Mesothelial cell of epicardium (in vitro differentiated cells): ENCODE measurements around the gene PC. TPM values are rescaled to one million over a fixed set of nuclear protein-coding genes. Genes with fewer than 3 reads are reported as not detected.

Experiments
- DNase-seq, 2 experiments: peaks; one replicate each; pipeline ENCODE4 v3.0.0; 2021; ENCODE audit warnings: low spot score in 2 of 2; ENCODE audit not compliant: unreplicated experiment in 2 of 2
- H3K27ac Mint-ChIP-seq: 2 replicates; pipeline ENCODE4 v1.8.0; 2021; ENCODE audit warnings: mixed read lengths
- H3K27me3 Mint-ChIP-seq: 2 replicates; pipeline ENCODE4 v1.8.0; 2021; ENCODE audit warnings: low read depth, mixed read lengths
- H3K36me3 Mint-ChIP-seq: 2 replicates; pipeline ENCODE4 v1.8.0; 2021; ENCODE audit warnings: mixed read lengths
- H3K4me1 Mint-ChIP-seq: 2 replicates; pipeline ENCODE4 v1.8.0; 2021; ENCODE audit warnings: mixed read lengths
- H3K4me3 Mint-ChIP-seq: 2 replicates; pipeline ENCODE4 v1.8.0; 2021; ENCODE audit warnings: mild to moderate bottlenecking, moderate library complexity, mixed read lengths
- H3K9me3 Mint-ChIP-seq: 2 replicates; pipeline ENCODE4 v1.8.0; 2021; ENCODE audit warnings: mixed read lengths
- CTCF ChIP-seq: fragments of 200-600 bp; sonication (generic); IDR thresholded peaks from one replicate; pipeline ENCODE4 v1.5.0; 2021; ENCODE audit warnings: antibody characterized with exemption; ENCODE audit not compliant: unreplicated experiment
- total RNA-seq: library from RNA; stranded (reverse); gene quantifications from 3 replicates; pipeline ENCODE4 v1.2.1, GENCODE V29; 2021

The PC gene
- total RNA-seq, 1 donor from 2014 or later, result 9.5 TPM

GRCh38 chr11:66854231-66854661 is 103.9 kb downstream of the PC start:
- H3K36me3 Mint-ChIP-seq, result no peaks in the 10 kb centered on the region
- H3K4me1 Mint-ChIP-seq, result peaks cover 6% of the 10 kb centered on the region
- no peaks in the 10 kb centered on the region for H3K9me3 Mint-ChIP-seq
- TF ChIP-seq CTCF, result no peak
- H3K27me3 Mint-ChIP-seq, result no peaks in the 10 kb centered on the region
- no peak overlapping the region for H3K27ac Mint-ChIP-seq
- H3K4me3 Mint-ChIP-seq, result no peak overlapping the region
- DNase-seq, result no peak

DNA sequence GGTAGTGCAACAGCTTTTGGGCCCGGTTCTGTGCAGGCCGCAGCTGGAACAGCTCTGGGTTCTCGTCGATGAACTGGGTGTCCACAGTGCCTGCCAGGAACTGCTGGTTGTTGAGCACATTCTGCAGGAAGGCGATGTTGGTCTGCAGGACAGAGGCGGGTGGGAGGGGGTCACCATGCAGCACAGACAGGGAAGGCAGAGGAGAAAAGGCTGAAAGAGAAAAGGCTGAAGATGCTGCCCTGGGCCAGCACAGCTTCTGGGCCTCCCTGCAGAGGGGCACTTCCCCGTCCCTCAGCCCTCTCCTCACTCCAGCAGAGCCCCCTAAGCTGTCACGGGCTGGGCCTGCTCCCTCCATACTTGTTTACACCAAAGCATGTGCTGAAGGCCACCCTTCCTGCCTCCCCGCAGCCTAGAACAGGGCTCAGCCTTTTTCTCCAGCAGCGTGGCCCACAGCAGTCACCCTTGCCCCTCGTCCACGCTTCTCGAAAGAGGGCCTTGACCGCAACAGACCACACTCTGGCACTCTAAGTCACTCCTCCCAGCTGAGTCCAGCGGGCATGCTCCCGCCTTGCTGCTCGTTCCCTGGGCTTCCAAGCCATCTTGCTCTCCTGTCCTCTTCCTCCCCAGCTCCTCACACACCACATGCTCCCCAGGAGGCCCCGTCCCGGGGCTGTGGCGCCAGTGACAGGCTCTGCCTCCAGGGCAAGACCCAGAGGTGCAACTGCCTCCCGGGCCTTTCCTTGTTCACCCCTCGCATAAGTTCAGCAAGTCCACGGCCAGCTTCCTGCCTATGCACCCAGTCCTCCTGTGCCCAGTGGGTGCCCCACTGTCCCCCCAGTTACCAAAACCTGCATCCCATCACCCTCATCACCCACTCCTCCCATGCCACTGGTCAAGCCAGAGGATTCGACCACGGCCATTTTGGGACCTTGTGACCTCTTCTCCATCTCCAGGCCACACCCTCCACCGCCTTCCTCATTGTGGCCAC is 104.6 kb downstream of the PC start:
- no peak overlapping the region for H3K4me3 Mint-ChIP-seq
- no peak overlapping the region for H3K27ac Mint-ChIP-seq
- peaks cover 6% of the 10 kb centered on the region for H3K4me1 Mint-ChIP-seq

DNA sequence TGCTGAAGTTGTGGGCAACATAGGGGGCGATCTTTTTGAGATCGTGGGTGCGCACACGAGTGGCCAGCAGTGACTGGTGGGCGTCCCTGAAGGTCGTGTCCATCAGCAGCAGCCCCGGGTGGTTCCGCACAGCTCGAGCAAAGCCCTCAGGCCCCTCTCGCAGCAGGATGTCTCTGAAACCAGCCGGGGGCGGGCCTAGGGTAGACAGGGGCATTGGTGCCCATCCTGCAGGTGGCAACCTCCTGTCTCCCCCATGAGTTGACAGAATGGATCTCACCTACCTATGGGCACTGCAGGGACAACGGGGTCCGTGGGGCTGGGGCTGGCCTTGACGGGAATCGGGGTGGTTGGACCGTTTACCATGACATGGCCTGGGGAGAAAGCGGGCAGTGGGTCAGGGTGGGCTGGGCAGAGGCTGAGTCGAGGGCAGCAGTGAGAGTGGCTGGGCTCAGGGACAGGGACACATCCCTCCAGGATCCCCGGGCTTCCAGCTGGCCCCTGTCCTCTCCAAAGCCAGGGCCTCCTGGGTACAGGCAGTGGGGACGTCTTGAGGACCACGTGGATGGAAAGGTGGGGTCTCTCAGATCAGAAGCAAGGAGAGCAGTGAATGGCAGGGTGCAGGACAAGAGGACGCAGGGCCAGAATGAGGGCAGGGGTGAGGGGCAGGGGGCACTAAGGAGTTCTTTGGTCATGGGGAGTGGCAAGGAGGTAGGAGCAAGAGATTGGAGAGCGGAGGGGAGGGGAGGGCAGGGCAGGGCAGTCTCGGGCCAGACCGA is 105.5 kb downstream of the PC start:
- Mint-ChIP-seq H3K4me3 (no peak overlapping the region), H3K4me1 (peaks cover 6% of the 10 kb centered on the region), H3K27me3 (no peaks in the 10 kb centered on the region), H3K9me3 (no peaks in the 10 kb centered on the region), H3K27ac (no peak overlapping the region), H3K36me3 (no peaks in the 10 kb centered on the region)
- TF ChIP-seq CTCF, result no peak
- DNase-seq, result no peak

More for the DNA sequence above, 104.6 kb downstream of the PC start:
- no peaks in the 10 kb centered on the region for H3K9me3 Mint-ChIP-seq
- TF ChIP-seq CTCF, result no peak
- H3K27me3 Mint-ChIP-seq, result no peaks in the 10 kb centered on the region
- H3K36me3 Mint-ChIP-seq, result no peaks in the 10 kb centered on the region
- no peak for DNase-seq

GRCh38 chr11:66851698-66852465 is 106.3 kb downstream of the PC start:
- Mint-ChIP-seq H3K4me3 (no peak overlapping the region), H3K9me3 (no peaks in the 10 kb centered on the region), H3K36me3 (no peaks in the 10 kb centered on the region), H3K4me1 (peaks cover 6% of the 10 kb centered on the region), H3K27ac (no peak overlapping the region), H3K27me3 (no peaks in the 10 kb centered on the region)
- no peak for TF ChIP-seq CTCF
- no peak for DNase-seq

- Mint-ChIP-seq H3K27me3 (no peaks in the 10 kb centered on the region), H3K4me1 (peaks cover 6% of the 10 kb centered on the region), H3K27ac (no peak overlapping the region), H3K36me3 (no peaks in the 10 kb centered on the region), H3K9me3 (no peaks in the 10 kb centered on the region), H3K4me3 (no peak overlapping the region)
- no peak for DNase-seq
- TF ChIP-seq CTCF, result no peak
Observed at GRCh38 chr11:66851239-66851596, 107.0 kb downstream of the PC start.
